Endothelial cell (in vitro differentiated cells): Measurements from ENCODE around the gene SPR. TPM values are rescaled to one million over a fixed set of nuclear protein-coding genes. Genes with fewer than 3 reads are reported as not detected.

Experiments
- DNase-seq: peaks from one replicate; pipeline ENCODE4 v3.0.0; 2021; ENCODE audit warnings: low spot score
- H3K27ac Mint-ChIP-seq: one replicate; pipeline ENCODE4 v1.8.0; 2021; ENCODE audit warnings: mixed read lengths, inconsistent platforms; ENCODE audit not compliant: unreplicated experiment
- H3K27me3 Mint-ChIP-seq: one replicate; pipeline ENCODE4 v1.8.0; 2021; ENCODE audit warnings: mild to moderate bottlenecking, moderate library complexity, mixed read lengths, inconsistent platforms; ENCODE audit not compliant: unreplicated experiment
- H3K36me3 Mint-ChIP-seq: one replicate; pipeline ENCODE4 v1.8.0; 2021; ENCODE audit warnings: mild to moderate bottlenecking, low read depth, mixed read lengths, inconsistent platforms; ENCODE audit not compliant: unreplicated experiment
- H3K4me1 Mint-ChIP-seq: one replicate; pipeline ENCODE4 v1.8.0; 2021; ENCODE audit warnings: mild to moderate bottlenecking, mixed read lengths, inconsistent platforms; ENCODE audit not compliant: unreplicated experiment
- H3K4me3 Mint-ChIP-seq: one replicate; pipeline ENCODE4 v1.8.0; 2021; ENCODE audit warnings: mild to moderate bottlenecking, mixed read lengths, inconsistent platforms; ENCODE audit not compliant: unreplicated experiment
- H3K9me3 Mint-ChIP-seq: one replicate; pipeline ENCODE4 v1.8.0; 2021; ENCODE audit warnings: mixed read lengths, inconsistent platforms; ENCODE audit not compliant: unreplicated experiment
- total RNA-seq: library from RNA; stranded (reverse); fragmentation: NEBNext Ultra II Directional; extraction: Animal tissue kit (Norgen Biotek cat#: 25700); gene quantifications from one replicate; pipeline ENCODE4 v1.2.1, GENCODE V29; 2021; ENCODE audit not compliant: unreplicated experiment
- TF ChIP-seq, protein P1 (sequence below): fragments of 200-600 bp; sonication (generic); IDR thresholded peaks from one replicate; pipeline ENCODE4 v1.5.0; 2021; ENCODE audit warnings: antibody characterized with exemption; ENCODE audit not compliant: unreplicated experiment

Gene SPR
- total RNA-seq, 1 donor from 2014 or later, result 12.2 TPM

DNA sequence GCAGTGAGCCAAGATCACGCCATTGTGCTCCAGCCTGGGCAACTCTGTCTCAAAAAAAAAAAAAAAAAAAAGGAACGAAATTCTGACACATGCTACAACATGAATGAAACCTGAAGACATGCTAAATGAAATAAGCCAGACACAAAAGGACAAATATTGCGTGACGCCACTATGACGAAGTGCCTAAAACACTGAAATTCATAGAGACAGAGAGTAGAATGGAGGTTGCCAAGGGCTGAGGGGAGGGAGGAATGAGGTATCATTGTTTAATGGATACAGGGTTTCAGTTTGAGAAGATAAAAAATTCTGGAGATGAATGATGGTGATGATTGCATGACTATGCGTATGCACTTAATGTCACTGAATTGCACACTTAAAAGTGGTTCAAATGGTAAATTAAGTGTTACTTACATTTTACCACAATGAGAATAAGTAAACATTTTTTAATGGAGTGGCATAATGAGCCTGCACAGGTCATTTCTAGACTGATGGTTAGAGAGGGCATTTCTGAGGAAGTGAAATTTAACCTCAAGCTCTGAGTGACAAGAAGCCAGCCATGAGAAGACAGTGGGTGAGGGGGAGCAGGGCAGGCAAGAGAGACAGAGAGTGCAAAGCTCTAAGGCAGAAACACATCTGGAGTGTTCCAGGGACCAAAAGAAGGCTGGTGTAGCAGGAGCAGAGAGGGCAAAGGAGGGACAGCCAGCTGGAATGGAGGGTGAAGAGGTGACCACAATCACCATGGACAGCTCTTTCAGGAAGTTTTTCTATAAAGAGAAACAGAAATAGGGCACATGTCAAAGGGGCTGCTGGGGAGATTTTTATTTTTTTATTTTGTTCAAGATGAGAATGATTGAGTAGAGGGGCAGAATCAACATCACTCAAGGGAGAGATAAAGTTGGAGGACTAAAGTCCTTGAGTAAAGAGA is 40.8 kb upstream of the SPR start:
- H3K27ac Mint-ChIP-seq, result no peak overlapping the region
- no peak for DNase-seq
- no peaks in the 10 kb centered on the region for H3K9me3 Mint-ChIP-seq
- peaks cover 3% of the 10 kb centered on the region for H3K4me1 Mint-ChIP-seq
- H3K4me3 Mint-ChIP-seq, result no peak overlapping the region
- no peaks in the 10 kb centered on the region for H3K36me3 Mint-ChIP-seq
- TF ChIP-seq, protein P1, sequence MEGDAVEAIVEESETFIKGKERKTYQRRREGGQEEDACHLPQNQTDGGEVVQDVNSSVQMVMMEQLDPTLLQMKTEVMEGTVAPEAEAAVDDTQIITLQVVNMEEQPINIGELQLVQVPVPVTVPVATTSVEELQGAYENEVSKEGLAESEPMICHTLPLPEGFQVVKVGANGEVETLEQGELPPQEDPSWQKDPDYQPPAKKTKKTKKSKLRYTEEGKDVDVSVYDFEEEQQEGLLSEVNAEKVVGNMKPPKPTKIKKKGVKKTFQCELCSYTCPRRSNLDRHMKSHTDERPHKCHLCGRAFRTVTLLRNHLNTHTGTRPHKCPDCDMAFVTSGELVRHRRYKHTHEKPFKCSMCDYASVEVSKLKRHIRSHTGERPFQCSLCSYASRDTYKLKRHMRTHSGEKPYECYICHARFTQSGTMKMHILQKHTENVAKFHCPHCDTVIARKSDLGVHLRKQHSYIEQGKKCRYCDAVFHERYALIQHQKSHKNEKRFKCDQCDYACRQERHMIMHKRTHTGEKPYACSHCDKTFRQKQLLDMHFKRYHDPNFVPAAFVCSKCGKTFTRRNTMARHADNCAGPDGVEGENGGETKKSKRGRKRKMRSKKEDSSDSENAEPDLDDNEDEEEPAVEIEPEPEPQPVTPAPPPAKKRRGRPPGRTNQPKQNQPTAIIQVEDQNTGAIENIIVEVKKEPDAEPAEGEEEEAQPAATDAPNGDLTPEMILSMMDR, result no peak
- H3K27me3 Mint-ChIP-seq, result peaks cover 4% of the 10 kb centered on the region

DNA sequence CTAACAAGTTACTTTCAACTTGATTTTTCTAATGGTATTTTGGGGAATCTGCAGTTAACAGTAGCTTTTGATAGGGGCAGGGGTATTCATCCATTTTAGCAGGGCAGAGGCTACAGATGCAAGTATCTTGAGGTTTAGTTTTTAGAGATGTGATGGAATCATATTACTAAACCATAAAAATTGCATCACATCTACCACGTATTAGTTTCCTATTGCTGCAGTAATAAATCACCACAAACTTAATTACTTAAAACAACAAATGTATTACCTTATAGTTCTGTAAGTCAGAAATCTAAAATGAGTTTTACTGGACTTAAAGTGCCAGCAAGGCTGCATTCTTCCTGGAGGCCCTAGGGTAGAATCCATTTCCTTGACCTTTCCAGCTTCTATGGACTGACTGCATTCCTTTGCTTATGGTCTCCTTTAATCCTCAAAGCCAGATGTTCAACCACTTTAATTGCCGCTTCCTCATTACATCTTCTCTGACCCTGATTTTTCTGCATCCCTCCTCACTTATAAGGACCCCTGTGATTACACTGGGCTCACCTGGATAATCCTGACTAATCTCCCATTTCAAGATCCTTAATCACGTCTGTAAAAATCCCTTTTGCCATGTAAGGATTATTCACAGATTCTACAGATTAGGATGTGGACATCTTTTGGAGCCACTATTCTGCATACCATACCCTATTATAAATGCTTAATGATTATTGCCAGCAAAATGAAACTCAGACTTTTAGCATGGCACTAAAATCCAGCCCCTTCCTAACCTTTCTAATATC is 39.5 kb upstream of the SPR start:
- H3K4me1 Mint-ChIP-seq, result no peaks in the 10 kb centered on the region
- H3K36me3 Mint-ChIP-seq, result no peaks in the 10 kb centered on the region
- TF ChIP-seq, protein P1, result no peak
- no peaks in the 10 kb centered on the region for H3K9me3 Mint-ChIP-seq
- peaks cover 1% of the 10 kb centered on the region for H3K27me3 Mint-ChIP-seq
- H3K27ac Mint-ChIP-seq, result no peak overlapping the region
- no peak for DNase-seq
- H3K4me3 Mint-ChIP-seq, result no peak overlapping the region

DNA sequence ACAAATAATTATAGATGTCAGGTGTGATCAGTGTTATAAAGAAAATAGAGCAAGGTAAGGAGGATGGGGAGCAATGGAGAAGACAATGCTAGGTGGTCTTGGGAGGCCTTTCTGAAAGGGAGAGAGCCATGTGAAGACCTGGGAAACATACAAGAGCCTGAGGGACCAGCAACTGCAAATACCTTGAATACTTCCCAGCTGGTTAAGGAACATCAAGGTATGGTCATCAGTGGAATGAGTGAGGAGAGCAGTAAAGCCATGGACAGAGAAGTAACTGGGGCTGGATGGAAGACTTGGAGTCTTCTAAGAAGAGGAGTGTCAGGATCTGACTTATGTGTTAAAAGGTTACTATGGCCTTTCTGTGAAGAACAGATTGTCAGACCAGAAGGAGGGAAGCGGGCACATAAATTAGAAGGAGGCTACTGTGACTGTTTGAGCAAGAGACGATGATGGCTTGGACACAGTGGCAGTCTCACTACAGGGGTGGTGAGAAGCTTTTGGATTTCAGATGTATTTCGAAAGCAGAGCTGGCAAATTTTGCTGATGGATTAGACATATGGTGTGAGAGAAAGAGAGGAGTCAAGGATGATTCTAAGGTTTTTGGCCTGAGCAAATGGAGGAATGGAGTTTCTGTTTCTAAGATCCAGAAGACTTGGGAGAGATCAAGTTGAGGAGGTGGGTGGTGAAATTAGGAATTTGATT is 38.6 kb upstream of the SPR start:
- TF ChIP-seq, protein P1, result no peak
- H3K4me3 Mint-ChIP-seq, result no peak overlapping the region
- no peak for DNase-seq
- H3K36me3 Mint-ChIP-seq, result no peaks in the 10 kb centered on the region
- peaks cover 1% of the 10 kb centered on the region for H3K27me3 Mint-ChIP-seq
- no peaks in the 10 kb centered on the region for H3K4me1 Mint-ChIP-seq
- no peak overlapping the region for H3K27ac Mint-ChIP-seq
- H3K9me3 Mint-ChIP-seq, result no peaks in the 10 kb centered on the region

DNA sequence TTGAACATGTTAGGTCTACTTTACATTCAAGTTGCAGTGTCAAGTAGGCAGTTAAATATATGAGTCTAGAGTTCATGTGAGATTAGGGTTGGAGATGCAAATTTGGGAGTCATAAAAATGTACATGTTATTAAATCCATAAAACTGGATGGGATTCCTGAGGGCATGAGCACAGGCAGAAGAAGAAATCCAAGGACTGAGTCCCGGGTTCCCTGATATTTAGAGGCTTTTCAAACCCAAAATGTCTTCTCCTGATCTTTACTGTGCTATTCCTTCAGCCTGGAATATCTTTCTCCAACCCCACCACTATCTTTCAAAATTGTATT is 38.1 kb upstream of the SPR start:
- Mint-ChIP-seq H3K4me3 (no peak overlapping the region), H3K27ac (no peak overlapping the region), H3K9me3 (no peaks in the 10 kb centered on the region), H3K4me1 (no peaks in the 10 kb centered on the region), H3K36me3 (no peaks in the 10 kb centered on the region), H3K27me3 (peaks cover 1% of the 10 kb centered on the region)
- no peak for DNase-seq
- TF ChIP-seq, protein P1, result no peak
